ENCODE results near the gene SCAF4.

SCAF4 gene

DNA sequence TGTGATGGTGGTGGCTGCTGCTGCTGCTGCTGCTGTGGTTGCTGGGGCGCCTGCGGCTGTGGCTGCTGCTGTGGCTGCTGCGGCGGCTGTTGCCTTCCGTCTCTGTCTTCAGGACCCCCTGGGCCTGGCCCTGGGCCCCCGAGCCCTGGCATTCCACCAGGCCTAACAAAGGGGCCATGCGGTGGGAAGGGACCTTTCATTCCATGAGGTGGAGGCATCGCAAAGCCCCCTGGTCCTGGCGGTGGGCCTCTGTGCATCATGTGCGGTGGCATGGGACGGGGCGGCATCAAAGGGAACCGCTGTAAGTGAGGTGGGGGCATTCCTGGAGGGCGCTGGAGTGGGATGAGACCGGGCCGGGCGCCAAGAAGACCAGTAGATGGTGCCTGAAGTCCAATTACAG lies 60.0 kb downstream of the SCAF4 start:
- TF ChIP-seq, protein P1, sequence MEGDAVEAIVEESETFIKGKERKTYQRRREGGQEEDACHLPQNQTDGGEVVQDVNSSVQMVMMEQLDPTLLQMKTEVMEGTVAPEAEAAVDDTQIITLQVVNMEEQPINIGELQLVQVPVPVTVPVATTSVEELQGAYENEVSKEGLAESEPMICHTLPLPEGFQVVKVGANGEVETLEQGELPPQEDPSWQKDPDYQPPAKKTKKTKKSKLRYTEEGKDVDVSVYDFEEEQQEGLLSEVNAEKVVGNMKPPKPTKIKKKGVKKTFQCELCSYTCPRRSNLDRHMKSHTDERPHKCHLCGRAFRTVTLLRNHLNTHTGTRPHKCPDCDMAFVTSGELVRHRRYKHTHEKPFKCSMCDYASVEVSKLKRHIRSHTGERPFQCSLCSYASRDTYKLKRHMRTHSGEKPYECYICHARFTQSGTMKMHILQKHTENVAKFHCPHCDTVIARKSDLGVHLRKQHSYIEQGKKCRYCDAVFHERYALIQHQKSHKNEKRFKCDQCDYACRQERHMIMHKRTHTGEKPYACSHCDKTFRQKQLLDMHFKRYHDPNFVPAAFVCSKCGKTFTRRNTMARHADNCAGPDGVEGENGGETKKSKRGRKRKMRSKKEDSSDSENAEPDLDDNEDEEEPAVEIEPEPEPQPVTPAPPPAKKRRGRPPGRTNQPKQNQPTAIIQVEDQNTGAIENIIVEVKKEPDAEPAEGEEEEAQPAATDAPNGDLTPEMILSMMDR (IDR thresholded peaks at IDR 0.05; ENCODE audit: control insufficient read depth, insufficient read depth, low read depth, low read length, missing control alignments): no peak

DNA sequence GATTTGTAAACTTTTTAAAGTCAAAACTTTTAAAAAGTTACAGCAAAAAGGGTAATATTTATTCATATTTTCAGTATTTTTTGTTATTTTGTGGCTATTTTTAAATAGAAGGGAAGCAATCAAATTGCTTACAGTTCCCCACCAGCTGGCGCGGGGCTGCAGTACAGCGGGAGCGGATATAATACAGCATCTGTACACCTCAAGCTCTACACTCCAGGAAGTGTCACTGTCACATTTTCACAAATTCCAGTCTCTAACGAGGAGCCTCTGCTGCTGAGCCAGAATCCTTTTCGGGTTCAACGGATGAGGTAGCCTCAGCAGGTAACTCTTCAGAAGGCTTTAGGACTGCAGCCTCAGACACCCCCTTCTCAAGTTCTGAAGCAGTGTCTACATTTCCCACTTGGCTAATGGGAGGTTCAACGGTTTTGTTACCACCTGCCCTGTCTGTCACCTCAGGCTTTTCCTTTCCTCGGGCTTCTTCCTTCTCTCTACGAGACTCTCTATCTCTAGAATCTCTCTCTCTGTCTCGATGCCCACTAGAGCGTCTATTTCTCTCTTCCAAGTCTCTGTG lies 60.7 kb downstream of the SCAF4 start:
- no peak for DNase-seq (ENCODE audit: low read depth)
- TF ChIP-seq, protein P1 (IDR thresholded peaks at IDR 0.05; ENCODE audit: control insufficient read depth, insufficient read depth, low read depth, low read length, missing control alignments): no peak
- H3K4me3 ChIP-seq (ENCODE audit: control insufficient read depth, low read depth, low read length): no peak overlapping the region

More for the DNA sequence above, 60.0 kb downstream of the SCAF4 start:
- H3K4me3 ChIP-seq (ENCODE audit: control insufficient read depth, low read depth, low read length): no peak overlapping the region
- no peak for DNase-seq (ENCODE audit: low read depth)

DNA sequence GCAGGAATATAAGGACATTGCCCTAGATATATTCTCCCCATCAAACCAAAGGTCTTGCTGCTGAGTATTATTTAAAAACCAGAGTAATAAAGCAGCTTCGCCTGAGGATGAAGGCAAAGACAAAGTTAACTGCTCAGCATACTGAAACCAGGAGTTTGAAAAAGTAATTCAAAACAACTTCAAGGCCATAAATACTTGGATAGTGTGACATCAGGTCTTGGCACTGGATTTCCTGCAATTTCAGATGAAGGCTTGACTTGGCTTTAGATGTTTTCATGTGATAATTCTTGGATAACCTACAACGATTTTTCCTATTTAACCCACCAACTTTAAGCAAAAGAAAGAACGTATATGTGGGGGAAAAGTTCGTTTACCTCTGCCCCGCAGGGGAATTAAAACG lies 61.8 kb downstream of the SCAF4 start:
- TF ChIP-seq, protein P1 (IDR thresholded peaks at IDR 0.05; ENCODE audit: control insufficient read depth, insufficient read depth, low read depth, low read length, missing control alignments): no peak
- DNase-seq (ENCODE audit: low read depth): no peak
- no peak overlapping the region for H3K4me3 ChIP-seq (ENCODE audit: control insufficient read depth, low read depth, low read length)

DNA sequence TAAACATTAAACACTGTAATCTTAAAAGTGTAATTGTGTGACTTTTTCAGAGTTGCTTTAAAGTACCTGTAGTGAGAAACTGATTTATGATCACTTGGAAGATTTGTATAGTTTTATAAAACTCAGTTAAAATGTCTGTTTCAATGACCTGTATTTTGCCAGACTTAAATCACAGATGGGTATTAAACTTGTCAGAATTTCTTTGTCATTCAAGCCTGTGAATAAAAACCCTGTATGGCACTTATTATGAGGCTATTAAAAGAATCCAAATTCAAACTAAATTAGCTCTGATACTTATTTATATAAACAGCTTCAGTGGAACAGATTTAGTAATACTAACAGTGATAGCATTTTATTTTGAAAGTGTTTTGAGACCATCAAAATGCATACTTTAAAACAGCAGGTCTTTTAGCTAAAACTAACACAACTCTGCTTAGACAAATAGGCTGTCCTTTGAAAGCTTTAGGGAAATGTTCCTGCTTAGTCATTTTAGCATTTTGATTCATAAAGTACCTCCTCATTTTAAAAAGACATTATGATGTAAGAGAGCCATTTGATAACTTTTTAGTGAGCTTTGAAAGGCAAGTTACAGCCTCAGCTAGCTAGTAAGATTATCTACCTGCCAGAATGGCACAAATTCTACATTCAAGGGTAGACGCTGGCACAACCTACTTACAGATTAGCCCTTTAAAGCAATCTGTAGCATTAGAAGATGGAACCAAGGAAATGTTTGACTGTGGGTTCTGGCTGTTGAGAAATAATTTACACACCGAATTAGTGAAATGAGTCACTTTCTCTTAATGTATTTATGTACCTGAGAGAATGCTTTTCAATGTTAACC lies 63.0 kb downstream of the SCAF4 start:
- DNase-seq (ENCODE audit: low read depth): no peak
- TF ChIP-seq, protein P1 (IDR thresholded peaks at IDR 0.05; ENCODE audit: control insufficient read depth, insufficient read depth, low read depth, low read length, missing control alignments): no peak
- H3K4me3 ChIP-seq (ENCODE audit: control insufficient read depth, low read depth, low read length): no peak overlapping the region

DNA sequence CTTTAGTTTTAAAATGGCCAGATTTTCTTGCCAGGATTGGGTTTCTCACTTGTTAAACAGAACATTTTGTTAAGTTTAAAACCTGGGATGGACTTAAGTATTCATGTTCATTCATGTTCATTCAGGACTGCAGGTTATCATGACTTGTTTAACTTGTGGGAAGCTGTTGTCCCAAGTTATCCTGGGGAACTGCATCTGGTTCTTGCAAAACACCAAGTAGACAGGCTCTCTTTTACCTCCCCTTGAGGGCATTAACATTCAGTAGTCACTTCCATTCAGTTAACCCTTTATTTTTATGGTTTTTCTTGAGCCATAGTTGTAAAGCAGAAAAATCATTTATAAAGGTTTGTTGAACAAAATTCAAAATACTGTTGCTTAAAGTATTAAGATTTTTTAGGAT lies 64.3 kb downstream of the SCAF4 start:
- TF ChIP-seq, protein P1 (IDR thresholded peaks at IDR 0.05; ENCODE audit: control insufficient read depth, insufficient read depth, low read depth, low read length, missing control alignments): no peak
- no peak for DNase-seq (ENCODE audit: low read depth)
- no peak overlapping the region for H3K4me3 ChIP-seq (ENCODE audit: control insufficient read depth, low read depth, low read length)

DNA sequence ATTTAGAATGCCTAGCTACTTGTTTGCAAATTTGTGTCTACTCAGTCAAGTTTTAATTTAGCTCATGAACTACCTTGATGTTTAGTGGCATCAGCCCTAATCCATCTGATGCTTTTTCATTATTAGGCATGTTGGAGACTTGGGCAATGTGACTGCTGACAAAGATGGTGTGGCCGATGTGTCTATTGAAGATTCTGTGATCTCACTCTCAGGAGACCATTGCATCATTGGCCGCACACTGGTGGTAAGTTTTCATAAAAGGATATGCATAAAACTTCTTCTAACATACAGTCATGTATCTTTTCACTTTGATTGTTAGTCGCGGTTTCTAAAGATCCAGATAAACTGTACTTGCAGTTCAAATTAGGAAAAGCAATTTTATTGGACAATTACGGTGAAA lies 64.8 kb downstream of the SCAF4 start:
- no peak overlapping the region for H3K4me3 ChIP-seq (ENCODE audit: control insufficient read depth, low read depth, low read length)
- TF ChIP-seq, protein P1 (IDR thresholded peaks at IDR 0.05; ENCODE audit: control insufficient read depth, insufficient read depth, low read depth, low read length, missing control alignments): no peak
- no peak for DNase-seq (ENCODE audit: low read depth)

Data from AG09309 (cell line).